ENCODE measurements around the gene PAFAH1B1.
"Not testable (repeated sequence)": the region's sequence is repeated elsewhere in the genome, so short reads cannot be mapped to it uniquely, and the experiment has no call there.

Gene PAFAH1B1

GRCh38 chr17:2594722-2595599 is 1.5 kb downstream of the PAFAH1B1 start:
- peak; percentile 28 for DNase-seq

- DNase-seq: no peak
Observed at GRCh38 chr17:2595716-2596115, 2.3 kb downstream of the PAFAH1B1 start.

DNA sequence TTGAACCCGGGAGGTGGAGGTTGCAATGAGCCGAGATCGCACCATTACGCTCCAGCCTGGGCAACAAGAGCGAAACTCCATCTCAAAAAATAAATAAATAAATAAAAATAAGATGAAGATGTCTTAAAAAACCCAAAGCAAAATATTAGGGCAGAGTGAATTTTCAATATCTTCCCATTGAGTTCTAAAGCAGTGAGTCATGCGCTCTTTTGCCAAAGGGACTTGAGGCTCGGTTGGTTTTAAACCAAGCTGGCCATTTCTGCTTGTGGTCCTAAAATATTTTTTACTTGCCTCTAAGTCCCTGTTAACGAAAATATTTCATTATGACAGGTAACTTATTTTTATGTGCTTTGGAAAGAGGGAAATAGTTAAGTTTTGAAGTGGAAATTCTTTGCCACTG is 4.7 kb downstream of the PAFAH1B1 start:
- no peak for DNase-seq

DNA sequence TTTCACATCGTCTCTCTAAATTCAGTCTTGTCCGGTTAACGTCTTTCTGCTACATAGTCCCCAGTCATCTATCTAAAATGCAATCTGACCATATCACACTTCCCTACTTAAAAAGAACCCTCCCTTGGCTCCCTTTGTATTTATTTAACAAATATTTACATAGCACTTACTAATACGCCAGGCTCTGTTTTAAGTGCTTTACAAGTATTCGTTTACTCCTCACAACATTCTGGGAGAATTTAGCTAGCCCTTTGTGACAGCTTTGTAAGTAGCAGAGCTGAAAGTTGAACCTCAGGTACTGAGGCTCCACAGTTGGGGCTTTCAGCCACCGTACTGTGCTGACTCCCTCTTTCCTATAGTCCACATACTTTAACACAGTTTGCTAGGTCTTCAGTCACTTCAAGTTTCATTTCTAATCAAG is 9.2 kb downstream of the PAFAH1B1 start:
- DNase-seq: no peak

DNA sequence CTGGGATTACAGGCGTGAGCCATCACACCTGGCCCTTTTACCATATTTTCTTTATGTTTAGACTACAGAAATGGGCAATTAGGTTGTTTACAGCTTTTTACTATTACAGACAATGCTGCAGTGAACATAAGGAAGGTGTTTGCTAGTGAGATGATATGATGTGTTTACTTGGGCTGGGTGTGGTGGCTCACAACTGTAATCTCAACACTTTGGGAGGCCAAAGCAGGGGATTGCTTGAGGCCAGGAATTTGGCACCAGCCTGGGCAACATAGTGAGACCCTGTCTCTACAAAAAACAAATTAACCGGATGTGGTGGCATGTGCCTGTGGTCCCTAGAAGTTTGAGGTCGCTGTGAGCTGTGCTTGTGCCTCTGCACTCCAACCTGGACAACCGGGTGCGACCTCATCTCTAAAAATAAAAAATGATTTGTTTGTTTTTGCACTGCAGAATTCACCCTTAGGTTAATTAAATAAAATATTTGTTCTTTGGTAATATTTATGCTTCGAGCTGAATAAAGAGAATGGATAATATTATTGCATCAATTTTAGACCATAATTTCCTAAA is 15.0 kb downstream of the PAFAH1B1 start:
- DNase-seq: no peak

- DNase-seq: no peak
Observed at GRCh38 chr17:2609091-2609490, 15.6 kb downstream of the PAFAH1B1 start.

DNA sequence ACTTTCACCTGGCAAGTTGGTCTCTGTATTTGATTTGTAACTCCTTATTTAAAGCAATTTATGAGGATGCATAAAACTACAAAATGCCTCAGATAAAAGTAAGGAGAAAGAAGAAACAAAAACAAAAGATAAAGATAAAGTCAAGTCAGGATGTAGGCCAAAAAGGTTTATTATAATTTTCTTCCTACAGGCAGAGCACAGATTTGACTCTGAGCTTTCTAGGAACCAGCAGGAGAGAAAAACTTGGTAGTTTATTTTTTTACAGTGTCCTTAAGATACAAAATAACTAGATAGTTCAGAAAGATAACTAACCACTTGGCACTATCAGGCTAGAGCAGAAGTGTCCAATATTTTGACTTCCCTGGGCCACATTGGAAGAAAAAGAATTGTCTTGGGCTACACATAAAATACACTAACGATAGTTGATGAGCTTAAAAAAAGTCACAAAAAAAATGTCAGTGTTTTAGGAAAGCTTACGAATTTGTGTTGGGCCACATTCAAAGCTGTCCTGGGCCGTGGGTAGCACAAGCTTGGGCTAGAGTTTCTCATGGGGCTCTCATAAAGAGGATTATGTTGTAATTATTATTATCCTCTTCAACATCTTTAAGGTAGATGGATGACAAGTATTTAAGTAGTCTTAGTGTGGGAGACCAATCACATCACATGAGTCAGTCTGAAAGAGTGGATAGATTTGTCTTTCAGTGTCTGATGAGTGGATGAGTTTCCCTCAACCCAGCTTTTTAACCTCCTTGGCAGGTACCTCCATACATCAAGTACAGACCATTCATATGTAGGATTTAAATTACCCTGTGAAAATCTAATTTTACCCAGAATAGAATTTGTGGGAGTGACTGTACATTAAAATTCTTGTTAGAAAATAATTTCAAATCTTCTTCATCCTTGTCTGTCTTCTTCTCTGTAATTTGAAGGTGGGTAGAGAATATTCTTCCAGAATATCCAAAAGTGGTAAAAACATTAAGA is 17.0 kb downstream of the PAFAH1B1 start:
- no peak for DNase-seq

DNA sequence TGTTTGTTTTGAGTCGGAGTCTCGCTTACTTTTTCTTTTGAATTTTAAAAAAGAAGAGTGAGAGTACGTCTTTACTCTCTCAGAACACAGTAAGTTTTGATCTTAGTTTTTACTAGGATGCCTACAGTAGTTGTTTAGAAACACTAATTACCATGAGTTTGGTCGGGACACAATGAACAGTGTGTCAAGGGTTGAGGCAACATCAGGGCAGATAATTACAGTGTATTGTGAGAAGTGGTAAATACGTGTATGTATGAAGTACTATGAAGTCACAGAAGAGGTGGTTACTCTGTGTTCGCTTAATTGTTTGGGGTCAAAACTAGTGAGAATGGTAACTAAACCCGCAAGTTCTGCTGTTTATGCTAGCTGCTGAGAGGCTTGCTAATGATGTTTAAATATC is 18.2 kb downstream of the PAFAH1B1 start:
- DNase-seq: no peak

- DNase-seq: no peak
Observed at GRCh38 chr17:2612630-2613029, 19.2 kb downstream of the PAFAH1B1 start.

DNA sequence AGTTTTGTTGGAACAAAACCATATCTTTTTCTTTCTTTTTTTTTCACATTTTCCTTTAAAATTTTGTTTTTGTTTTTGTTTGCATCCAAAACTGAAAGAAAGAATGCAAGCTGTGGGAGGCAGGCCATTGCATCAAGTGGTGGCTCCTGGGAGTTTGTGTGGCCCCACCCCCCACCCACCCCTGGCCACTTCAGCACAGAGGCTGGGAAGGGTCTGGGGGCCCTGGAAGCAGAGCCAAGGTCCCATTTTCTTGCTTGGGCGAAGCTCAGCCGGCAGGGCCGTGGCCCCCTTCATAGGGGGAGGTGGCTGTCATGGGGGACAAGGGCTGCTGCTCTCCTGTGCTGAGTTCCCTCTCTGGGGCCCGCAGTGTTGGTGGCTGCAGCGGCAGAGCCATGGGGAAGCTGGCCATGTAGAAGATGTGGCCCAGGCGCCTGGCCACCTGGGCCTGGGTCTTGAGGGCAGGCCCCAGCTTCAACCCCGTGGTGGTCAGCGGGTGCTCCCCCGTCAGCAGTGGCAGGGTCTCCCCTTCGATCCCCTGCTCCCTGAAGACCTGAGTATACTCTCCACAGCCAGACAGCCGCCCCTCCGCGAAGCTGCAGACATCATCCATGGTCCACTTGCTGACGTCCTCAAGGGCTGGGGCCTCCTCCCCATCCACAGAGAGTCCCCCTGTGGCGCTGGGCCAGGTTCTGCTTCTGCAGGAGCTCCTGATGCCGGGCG is 19.8 kb downstream of the PAFAH1B1 start:
- no peak for DNase-seq

DNA sequence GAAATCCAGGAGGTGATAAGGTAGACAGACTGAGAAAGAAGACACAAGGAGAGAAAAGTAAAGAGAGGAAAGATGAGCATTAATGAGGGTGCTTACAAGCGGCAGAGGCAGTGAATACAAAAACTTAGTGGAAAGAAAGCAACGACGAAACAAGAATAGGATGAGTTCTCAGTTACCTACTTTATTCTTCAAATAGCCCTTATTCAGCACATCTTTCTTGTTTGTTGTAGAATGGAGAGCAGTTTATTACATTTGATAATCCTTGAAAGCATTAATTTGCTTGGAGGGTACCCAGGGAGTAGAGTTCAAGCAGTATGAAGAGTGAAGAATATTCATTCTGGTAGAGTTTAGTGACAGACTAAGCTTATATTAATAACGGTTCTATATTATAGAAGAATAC is 22.4 kb downstream of the PAFAH1B1 start:
- DNase-seq: no peak

GRCh38 chr17:2621241-2621640 is 27.8 kb downstream of the PAFAH1B1 start:
- DNase-seq: peak; percentile 9

DNA sequence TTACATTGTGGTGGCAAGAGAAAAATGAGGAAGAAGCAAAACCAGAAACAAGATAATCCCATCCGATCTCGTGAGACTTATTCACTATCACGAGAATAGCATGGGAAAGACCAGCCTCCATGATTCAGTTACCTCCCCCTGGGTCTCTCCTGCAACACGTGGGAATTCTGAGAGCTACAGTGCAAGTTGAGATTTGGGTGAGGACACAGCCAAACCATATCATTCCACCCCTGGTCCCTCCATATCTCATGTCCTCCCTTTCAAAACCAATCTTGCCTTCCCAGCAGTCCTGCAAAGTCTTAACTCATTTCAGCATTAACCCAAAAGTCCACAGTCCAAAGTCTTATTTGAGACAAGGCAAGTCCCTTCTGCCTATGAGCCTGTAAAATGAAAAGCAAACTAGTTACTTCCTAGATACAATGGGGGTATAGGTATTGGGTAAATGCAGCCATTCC is 28.5 kb downstream of the PAFAH1B1 start:
- not testable (repeated sequence) for DNase-seq

DNA sequence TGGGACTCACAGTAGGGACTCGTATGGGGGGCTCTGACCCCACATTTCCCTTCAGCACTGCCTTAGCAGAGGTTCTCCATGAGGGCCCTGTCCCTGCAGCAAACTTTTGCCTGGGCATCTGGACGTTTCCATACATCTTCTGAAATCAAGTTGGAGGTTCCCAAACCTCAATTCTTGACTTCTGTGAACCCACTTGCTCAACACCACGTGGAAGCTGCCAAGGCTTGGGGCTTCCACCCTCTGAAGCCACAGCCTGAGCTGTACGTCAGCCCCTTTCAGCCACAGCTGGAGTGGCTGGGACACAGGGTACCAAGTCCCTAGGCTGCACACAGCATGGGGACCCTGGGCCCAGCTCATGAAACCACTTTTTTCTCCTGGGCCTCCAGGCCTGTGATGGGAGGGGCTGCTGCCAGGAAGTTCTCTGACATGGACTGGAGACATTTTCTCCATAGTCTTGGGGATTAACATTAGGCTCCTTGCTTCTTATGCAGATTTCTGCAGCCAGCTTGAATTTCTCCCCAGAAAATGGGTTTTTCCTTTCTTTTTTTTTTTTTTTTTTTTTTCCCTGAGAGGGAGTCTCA is 29.4 kb downstream of the PAFAH1B1 start:
- DNase-seq: not testable (repeated sequence)

DNA sequence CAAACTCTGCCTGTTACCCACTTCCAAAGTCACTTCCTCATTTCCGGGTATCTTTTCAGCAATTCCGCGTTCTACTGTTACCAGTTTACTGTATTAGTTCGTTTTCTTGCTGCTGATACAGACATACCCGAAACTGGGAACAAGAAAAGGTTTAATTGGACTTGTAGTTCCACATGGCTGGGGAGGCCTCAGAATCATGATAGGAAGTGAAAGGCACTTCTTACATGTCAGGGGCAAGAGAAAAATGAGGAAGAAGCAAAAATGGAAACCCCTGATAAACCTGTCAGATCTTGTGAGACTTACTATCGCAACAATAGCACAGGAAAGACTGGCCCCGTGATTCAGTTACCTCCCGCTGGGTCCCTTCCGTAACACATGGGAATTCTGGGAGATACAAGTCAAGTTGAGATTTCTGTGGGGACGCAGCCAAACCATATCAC is 30.9 kb downstream of the PAFAH1B1 start:
- DNase-seq: peak; percentile 1

DNA sequence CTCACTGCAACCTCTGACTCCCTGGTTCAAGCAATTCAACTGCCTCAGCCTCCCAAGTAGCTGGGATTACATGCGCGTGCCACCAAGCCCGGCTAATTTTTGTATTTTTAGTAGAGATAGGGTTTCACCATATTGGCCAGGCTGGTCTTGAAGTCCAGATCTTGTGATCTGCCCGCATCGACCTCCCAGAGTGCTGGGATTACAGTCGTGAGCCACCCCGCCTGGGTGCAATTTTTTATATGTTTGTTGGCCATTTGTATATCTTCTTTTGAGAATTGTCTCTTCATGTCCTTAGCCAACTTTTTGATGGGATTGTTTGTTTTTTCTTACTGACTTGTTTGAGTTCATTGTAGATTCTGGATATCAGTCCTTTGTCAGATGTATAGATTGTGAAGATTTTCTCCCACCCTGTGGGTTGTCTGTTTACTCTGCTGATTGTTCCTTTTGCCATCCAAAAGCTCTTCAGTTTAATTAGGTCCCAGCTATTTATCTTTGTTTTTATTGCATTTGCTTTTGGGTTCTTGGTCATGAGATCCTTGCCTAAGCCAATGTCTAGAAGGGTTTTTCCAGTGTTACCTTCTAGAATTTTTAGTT is 33.3 kb downstream of the PAFAH1B1 start:
- not testable (repeated sequence) for DNase-seq

DNA sequence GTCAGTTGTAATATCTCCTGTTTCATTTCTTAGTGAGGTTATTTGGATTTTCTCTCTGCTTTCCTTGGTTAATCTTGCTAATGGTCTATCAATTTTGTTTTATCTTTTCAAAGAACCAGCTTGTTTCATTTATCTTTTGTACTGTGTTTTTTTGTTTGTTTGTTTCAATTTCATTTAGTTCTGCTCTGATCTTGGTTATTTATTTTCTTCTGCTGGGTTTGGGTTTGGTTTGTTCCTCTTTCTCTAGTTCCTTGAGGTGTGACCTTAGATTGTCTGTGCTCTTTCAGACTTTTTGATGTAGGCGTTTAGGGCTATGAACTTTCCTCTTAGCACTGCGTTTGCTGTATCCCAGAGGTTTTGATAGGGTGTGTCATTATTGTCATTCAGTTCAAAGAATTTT is 35.5 kb downstream of the PAFAH1B1 start:
- not testable (repeated sequence) for DNase-seq

GRCh38 chr17:2631211-2631610 is 37.8 kb downstream of the PAFAH1B1 start:
- no peak for DNase-seq

DNA sequence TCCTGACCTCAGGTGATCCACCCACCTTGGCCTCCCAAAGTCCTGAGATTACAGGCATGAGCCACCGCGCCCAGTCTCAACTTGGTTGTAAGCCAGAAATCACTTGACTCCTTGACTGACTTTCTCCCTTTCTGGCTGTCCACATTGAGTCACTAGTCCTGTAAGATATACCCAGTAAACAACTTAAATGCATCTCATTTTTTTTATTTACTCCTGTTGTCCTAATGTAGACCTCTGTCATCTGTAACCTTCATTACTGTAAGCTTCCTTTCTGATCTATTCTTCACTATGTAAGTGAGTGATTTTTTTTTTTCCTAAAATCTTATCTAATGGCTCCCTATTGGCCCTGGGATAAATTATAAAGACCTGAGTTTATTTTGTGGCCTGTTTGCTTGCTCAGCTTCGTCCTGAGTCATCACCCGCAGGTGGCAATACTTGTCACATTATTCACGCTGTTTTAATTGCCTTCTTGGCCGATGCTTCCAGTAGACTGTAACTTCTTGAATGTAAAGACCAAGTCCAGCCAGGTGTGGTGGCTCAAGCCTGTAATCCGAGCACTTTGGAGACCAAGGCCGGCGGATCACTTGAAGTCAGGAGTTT is 41.0 kb downstream of the PAFAH1B1 start:
- DNase-seq: no peak

DNA sequence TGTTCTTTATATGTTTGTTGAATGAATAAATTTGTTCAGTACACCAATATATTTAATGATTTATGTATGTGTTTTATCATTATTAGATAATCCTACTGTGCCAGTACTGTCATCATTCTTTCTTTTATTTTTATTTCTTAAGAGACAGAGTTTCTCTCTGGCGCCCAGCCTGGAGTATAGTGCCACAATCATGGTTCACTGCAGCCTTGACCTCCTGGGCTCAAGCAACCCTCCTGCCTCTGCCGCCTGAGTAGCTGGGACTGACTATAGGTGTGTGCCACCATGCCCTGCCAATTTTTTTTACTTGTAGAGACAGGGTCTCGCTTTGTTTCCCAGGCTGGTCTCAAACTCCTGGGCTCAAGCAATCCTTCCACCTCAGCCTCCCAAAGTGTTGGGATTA is 41.8 kb downstream of the PAFAH1B1 start:
- DNase-seq: no peak

GRCh38 chr17:2635675-2636074 is 42.2 kb downstream of the PAFAH1B1 start:
- no peak for DNase-seq
